ENCODE measurements around the gene CREB3L2. TPM values are rescaled to one million over a fixed set of nuclear protein-coding genes. Genes with fewer than 3 reads are reported as not detected.

Gene CREB3L2
- total and polyA plus RNA-seq, 3 experiments from 2014 or later: 12.5 to 25.0 (median 23.9) TPM

- Mint-ChIP-seq H3K27ac (no peak overlapping the region), H3K27me3 (peaks cover 51 to 54% of the 10 kb centered on the region in 2 donors), H3K4me3 (peak overlapping the region in 6 of 7 donors; percentile 5 to 65 (median 42)), H3K9me3 (no peaks in the 10 kb centered on the region), H3K36me3 (peaks cover 0 to 4% (median 0%) of the 10 kb centered on the region in 3 donors), H3K4me1 (peaks cover 4 to 16% (median 5%) of the 10 kb centered on the region in 3 donors)
- no peak for DNase-seq
- ChIA-PET CTCF (no interaction called here), POLR2A (no interaction called here)
- H3K9me3 ChIP-seq (ENCODE audit: low read length): no peaks in the 10 kb centered on the region
- H3K36me3 ChIP-seq (ENCODE audit: insufficient read depth, low read length): no peaks in the 10 kb centered on the region
- H3K27ac ChIP-seq (ENCODE audit: low read depth, low read length): no peak overlapping the region
- H3K27me3 ChIP-seq (ENCODE audit: insufficient read depth, low read length, poor library complexity, severe bottlenecking): peaks cover 19% of the 10 kb centered on the region
- H3K4me1 ChIP-seq (ENCODE audit: insufficient read depth, low read length): no peaks in the 10 kb centered on the region
- no peak overlapping the region for H3K4me3 ChIP-seq (ENCODE audit: low read length)
Observed at GRCh38 chr7:137847568-137848050, 154.3 kb downstream of the CREB3L2 start.

GRCh38 chr7:137846827-137847567 lies 154.9 kb downstream of the CREB3L2 start, which contains the start of gene DGKI:
Gene DGKI, minus strand, starts transcription at chr7:137846974.
- CTCF ChIA-PET: no interaction called here
- Mint-ChIP-seq H3K9me3 (no peaks in the 10 kb centered on the region), H3K27me3 (peaks cover 51 to 58% of the 10 kb centered on the region in 2 donors), H3K4me3 (peak within 1 kb of the TSS; percentile 5 to 75 (median 65)), H3K27ac (no peak within 1 kb of the TSS), H3K4me1 (peaks cover 4 to 16% (median 5%) of the 10 kb centered on the region in 3 donors), H3K36me3 (peaks cover 0 to 4% (median 0%) of the 10 kb centered on the region in 3 donors)
- Histone ChIP-seq H3K27me3 (ENCODE audit: insufficient read depth, low read length, poor library complexity, severe bottlenecking) (peaks cover 19% of the 10 kb centered on the region), H3K27ac (ENCODE audit: low read depth, low read length) (no peak within 1 kb of the TSS), H3K36me3 (ENCODE audit: insufficient read depth, low read length) (no peaks in the 10 kb centered on the region), H3K4me3 (ENCODE audit: low read length) (no peak within 1 kb of the TSS), H3K9me3 (ENCODE audit: low read length) (no peaks in the 10 kb centered on the region), H3K4me1 (ENCODE audit: insufficient read depth, low read length) (no peaks in the 10 kb centered on the region)
- POLR2A ChIA-PET: no interaction called here
- no peak for DNase-seq

DNA sequence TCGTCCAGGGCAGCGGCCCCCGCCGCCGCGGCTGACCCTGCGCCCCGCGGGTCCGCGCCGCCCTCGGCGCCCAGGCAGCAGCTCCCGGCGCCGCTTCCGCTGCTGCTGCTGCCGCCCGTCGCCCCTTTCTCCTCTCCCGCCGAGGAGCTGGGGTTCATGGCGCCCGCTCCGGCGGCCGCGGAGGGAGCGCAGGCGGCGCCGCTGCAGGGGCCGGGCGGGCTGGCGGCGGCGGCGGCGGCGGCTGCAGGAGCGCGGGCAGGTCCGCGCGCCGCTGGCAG lies 155.4 kb downstream of the CREB3L2 start:
- ChIA-PET POLR2A (no interaction called here), CTCF (no interaction called here)
- H3K4me3 Mint-ChIP-seq: no peak overlapping the region
- H3K27me3 ChIP-seq (ENCODE audit: insufficient read depth, low read length, poor library complexity, severe bottlenecking): peaks cover 19% of the 10 kb centered on the region
- H3K27me3 Mint-ChIP-seq: peaks cover 51 to 63% of the 10 kb centered on the region in 2 donors
- peaks cover 0 to 4% (median 0%) of the 10 kb centered on the region in 3 donors for H3K36me3 Mint-ChIP-seq
- no peaks in the 10 kb centered on the region for H3K4me1 ChIP-seq (ENCODE audit: insufficient read depth, low read length)
- H3K4me3 ChIP-seq (ENCODE audit: low read length): no peak overlapping the region
- no peaks in the 10 kb centered on the region for H3K9me3 ChIP-seq (ENCODE audit: low read length)
- H3K9me3 Mint-ChIP-seq: no peaks in the 10 kb centered on the region
- H3K36me3 ChIP-seq (ENCODE audit: insufficient read depth, low read length): no peaks in the 10 kb centered on the region
- H3K27ac ChIP-seq (ENCODE audit: low read depth, low read length): no peak overlapping the region
- peak in 1 of 5 donors; percentile 5 for DNase-seq
- H3K27ac Mint-ChIP-seq: no peak overlapping the region
- H3K4me1 Mint-ChIP-seq: peaks cover 4 to 16% (median 5%) of the 10 kb centered on the region in 3 donors

DNA sequence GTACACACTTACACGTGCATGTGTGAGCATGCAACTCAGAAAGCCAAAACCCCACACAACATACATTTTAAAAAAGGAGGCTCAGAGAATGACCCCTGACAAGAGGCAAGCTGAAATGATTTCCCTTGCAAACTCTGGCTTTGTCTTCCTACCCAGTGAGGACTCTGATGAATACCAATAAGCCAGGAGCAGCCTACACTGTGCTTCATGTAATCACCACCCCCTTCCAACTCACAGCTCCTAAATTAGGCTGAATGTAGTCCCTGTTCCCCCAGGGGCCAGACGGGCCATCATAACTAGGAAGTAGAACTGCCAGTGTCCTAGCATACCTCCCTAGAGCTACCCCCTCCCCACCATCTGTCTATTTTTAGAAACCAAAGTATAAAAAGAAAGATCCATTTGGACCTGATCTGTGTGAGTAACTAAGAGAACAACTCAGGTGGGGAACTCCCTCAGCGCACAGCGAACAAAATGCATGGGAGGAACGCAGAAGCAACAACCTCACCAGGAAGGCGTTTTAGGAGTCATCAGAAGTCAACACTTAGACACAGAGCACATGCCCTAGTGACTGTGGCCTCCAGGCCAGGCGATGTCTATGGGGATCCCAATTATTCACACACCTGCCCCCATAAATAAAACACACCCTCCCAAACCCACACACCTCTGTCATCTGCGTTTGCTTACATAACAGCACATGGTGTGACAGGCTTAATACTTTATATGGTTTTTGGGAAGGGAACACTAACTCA lies 157.0 kb downstream of the CREB3L2 start:
- no peaks in the 10 kb centered on the region for H3K9me3 Mint-ChIP-seq
- peak overlapping the region in 3 of 7 donors; percentile 0 to 76 (median 27) for H3K4me3 Mint-ChIP-seq
- peaks cover 47 to 76% of the 10 kb centered on the region in 2 donors for H3K27me3 Mint-ChIP-seq

GRCh38 chr7:137839903-137840779 lies 161.7 kb downstream of the CREB3L2 start:
- H3K4me3 ChIP-seq (ENCODE audit: low read length): no peak overlapping the region
- DNase-seq: no peak
- Mint-ChIP-seq H3K4me3 (no peak overlapping the region), H3K4me1 (no peaks in the 10 kb centered on the region), H3K9me3 (no peaks in the 10 kb centered on the region), H3K36me3 (peaks cover 0 to 3% (median 0%) of the 10 kb centered on the region in 3 donors), H3K27ac (no peak overlapping the region), H3K27me3 (peaks cover 27 to 81% of the 10 kb centered on the region in 2 donors)
- no peaks in the 10 kb centered on the region for H3K36me3 ChIP-seq (ENCODE audit: insufficient read depth, low read length)
- H3K27me3 ChIP-seq (ENCODE audit: insufficient read depth, low read length, poor library complexity, severe bottlenecking): peaks cover 4% of the 10 kb centered on the region
- ChIA-PET POLR2A (no interaction called here), CTCF (no interaction called here)
- no peak overlapping the region for H3K27ac ChIP-seq (ENCODE audit: low read depth, low read length)
- no peaks in the 10 kb centered on the region for H3K4me1 ChIP-seq (ENCODE audit: insufficient read depth, low read length)
- H3K9me3 ChIP-seq (ENCODE audit: low read length): no peaks in the 10 kb centered on the region

More for the DNA sequence above, 157.0 kb downstream of the CREB3L2 start:
- Histone ChIP-seq H3K36me3 (ENCODE audit: insufficient read depth, low read length) (no peaks in the 10 kb centered on the region), H3K27me3 (ENCODE audit: insufficient read depth, low read length, poor library complexity, severe bottlenecking) (peaks cover 19% of the 10 kb centered on the region), H3K4me1 (ENCODE audit: insufficient read depth, low read length) (no peaks in the 10 kb centered on the region), H3K27ac (ENCODE audit: low read depth, low read length) (no peak overlapping the region), H3K4me3 (ENCODE audit: low read length) (no peak overlapping the region), H3K9me3 (ENCODE audit: low read length) (no peaks in the 10 kb centered on the region)
- Mint-ChIP-seq H3K36me3 (peaks cover 0 to 2% (median 0%) of the 10 kb centered on the region in 3 donors), H3K4me1 (peaks cover 4 to 16% (median 5%) of the 10 kb centered on the region in 3 donors), H3K27ac (peak overlapping the region in 1 of 8 donors; percentile 43)
- CTCF ChIA-PET: no interaction called here
- POLR2A ChIA-PET: no interaction called here
- no peak for DNase-seq

GRCh38 chr7:137838706-137839315 lies 163.1 kb downstream of the CREB3L2 start:
- H3K9me3 Mint-ChIP-seq: peaks cover 0 to 2% (median 0%) of the 10 kb centered on the region in 5 donors
- peaks cover 16 to 72% of the 10 kb centered on the region in 2 donors for H3K27me3 Mint-ChIP-seq
- H3K36me3 Mint-ChIP-seq: peaks cover 0 to 3% (median 0%) of the 10 kb centered on the region in 3 donors

GRCh38 chr7:137836541-137836940 lies 165.3 kb downstream of the CREB3L2 start:
- Mint-ChIP-seq H3K27ac (no peak overlapping the region), H3K27me3 (peaks cover 8 to 55% of the 10 kb centered on the region in 2 donors), H3K4me1 (no peaks in the 10 kb centered on the region), H3K4me3 (no peak overlapping the region), H3K36me3 (peaks cover 0 to 3% (median 0%) of the 10 kb centered on the region in 3 donors), H3K9me3 (peaks cover 5 to 18% (median 14%) of the 10 kb centered on the region in 5 donors)
- Histone ChIP-seq H3K4me1 (ENCODE audit: insufficient read depth, low read length) (no peaks in the 10 kb centered on the region), H3K27ac (ENCODE audit: low read depth, low read length) (no peak overlapping the region), H3K36me3 (ENCODE audit: insufficient read depth, low read length) (no peaks in the 10 kb centered on the region), H3K27me3 (ENCODE audit: insufficient read depth, low read length, poor library complexity, severe bottlenecking) (no peaks in the 10 kb centered on the region), H3K9me3 (ENCODE audit: low read length) (no peaks in the 10 kb centered on the region), H3K4me3 (ENCODE audit: low read length) (no peak overlapping the region)
- ChIA-PET POLR2A (no interaction called here), CTCF (no interaction called here)
- DNase-seq: no peak

More at GRCh38 chr7:137838706-137839315, 163.1 kb downstream of the CREB3L2 start:
- Histone ChIP-seq H3K4me1 (ENCODE audit: insufficient read depth, low read length) (no peaks in the 10 kb centered on the region), H3K27me3 (ENCODE audit: insufficient read depth, low read length, poor library complexity, severe bottlenecking) (no peaks in the 10 kb centered on the region), H3K9me3 (ENCODE audit: low read length) (no peaks in the 10 kb centered on the region), H3K4me3 (ENCODE audit: low read length) (no peak overlapping the region), H3K27ac (ENCODE audit: low read depth, low read length) (no peak overlapping the region), H3K36me3 (ENCODE audit: insufficient read depth, low read length) (no peaks in the 10 kb centered on the region)
- no peak for DNase-seq
- Mint-ChIP-seq H3K27ac (no peak overlapping the region), H3K4me3 (no peak overlapping the region), H3K4me1 (no peaks in the 10 kb centered on the region)
- POLR2A ChIA-PET: no interaction called here
- CTCF ChIA-PET: no interaction called here

All from CD8-positive, alpha-beta memory T cell (primary cell).